ENCODE results near the gene MARCHF3.
"Not testable (repeated sequence)": the region's sequence is repeated elsewhere in the genome, so short reads cannot be mapped to it uniquely, and the experiment has no call there.

The MARCHF3 gene

DNA sequence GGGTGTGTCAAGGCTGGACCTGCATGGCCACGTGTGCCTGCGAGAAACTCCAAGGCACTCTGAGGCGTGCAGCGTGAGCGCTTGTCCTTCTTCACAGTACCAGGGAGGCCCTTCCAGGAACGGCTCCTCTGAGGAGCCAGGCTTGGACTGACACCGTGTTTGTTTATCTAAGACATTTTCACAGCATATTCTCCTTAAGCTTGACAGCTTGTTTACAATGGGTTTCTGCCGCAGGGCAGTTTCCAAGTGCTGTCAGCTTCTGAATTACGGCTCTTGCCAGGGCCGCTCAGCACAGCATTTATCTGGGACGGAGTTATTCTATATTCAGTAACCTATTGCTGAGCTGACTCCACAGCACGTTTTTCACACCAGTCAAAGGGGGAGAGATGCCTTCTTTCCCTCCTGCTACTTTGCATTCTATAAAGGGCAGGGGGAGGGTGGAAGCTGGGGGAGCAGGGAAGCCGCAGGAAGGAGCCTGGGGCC is 155.0 kb downstream of the MARCHF3 start:
- DNase-seq (ENCODE audit: low read depth) = no peak

DNA sequence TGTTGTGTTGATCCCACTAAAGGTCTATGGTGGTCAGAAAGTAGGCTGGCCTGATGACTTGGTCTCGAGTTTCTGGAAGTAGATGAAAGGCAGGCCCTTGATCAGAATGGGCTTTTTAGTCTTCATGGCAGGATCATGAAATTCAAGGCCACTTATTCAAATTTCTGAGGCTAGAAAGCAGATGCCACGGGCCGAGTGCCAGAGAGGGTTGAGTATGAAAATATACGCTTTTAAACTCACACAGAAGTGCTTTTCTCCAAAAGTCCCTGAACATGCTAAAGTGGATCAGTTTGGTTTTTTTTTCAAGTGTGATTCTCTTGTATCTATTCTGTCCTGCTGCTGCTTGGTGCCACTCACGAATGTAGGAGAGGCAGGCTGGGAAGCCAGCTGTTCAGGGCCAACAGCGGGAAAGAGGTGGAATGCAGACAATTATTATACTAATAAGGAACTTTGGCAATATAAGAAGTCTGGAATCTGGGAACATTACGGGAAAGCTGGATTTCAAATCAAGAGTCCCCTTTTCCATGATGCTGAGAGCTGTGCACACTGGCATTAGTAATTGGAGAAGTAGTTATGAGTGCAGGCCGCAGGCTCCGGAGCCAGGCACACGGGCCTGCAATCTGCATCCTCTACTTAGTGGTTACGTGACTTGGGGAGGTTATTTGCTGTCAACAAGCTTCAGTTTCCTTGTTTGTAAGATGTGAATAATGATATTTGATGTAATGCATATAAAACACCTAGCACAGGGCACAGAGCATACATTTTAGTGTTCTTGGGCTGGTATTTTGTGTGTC is 157.6 kb downstream of the MARCHF3 start:
- DNase-seq (ENCODE audit: low read depth) = no peak

DNA sequence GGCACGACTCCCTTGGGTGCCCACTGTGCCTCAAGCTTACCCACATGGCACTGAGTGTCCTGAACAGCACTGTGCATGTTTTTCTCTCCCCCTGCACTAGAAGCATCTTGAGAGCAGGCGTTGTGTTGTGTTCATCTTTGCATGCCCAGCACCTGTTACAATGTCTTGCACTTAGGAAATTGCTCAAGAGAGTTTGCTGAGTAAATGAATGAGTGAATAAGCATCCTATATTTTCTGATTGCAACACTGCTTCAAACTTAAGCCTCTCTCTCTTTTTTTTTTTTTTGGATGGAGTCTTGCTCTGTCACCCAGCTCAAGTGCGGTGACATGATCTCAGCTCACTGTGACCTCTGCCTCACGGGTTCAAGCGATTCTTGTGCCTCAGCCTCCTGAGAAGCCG is 158.9 kb downstream of the MARCHF3 start:
- DNase-seq (ENCODE audit: low read depth) = peak; percentile 15

DNA sequence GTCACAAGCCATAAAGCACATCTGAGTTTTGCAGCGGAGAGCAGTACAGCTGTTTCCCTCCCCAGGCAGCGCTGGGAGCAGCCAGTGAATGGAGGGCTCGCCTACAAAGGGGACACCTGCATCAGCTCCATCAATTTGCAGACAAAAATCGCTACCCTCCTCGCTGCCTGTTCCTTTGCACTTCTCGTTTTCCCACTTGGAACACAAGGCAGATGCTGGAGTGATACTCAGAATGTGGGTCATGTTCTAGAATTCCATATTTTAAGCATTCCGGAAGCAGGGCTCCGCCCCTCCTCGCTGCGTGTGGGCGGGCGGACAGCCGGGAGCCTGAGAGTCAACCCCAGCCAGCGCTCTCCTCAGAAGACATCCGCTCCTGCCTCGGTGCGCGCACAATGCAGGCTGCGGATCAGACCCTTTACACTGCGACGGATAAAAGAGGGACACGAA is 161.3 kb downstream of the MARCHF3 start:
- no peak for DNase-seq (ENCODE audit: low read depth)

DNA sequence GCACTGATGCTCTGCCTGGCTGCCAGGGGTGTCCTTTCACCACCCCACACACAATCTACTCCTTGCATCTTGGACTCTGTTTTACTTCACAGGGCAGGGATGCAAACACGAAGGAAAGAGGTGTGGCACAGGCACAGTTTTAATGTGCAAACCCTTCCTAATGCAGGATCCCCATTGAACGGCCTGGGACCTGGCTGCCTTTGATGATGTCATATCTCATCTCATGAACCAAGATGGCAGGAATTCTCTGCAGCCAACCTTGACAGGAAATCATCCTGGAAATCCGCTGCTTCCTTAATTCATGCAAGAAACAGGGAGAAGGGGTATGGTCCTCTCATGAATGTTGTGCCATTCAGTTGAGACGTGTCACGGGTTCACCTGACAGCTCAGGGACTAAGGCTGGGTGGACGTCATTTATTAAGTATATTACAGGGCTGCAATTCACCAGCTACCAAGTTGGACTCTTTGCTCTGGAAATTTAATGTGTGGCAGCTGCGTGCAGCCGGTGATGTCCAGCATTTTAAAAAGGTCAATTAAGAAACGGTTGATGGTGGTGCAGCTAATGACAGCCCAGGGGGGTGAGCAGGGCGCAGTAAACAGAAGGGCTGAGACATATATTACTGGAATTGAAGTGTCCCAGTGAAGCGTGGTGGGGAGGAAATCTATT is 161.9 kb downstream of the MARCHF3 start:
- DNase-seq (ENCODE audit: low read depth) = no peak

DNA sequence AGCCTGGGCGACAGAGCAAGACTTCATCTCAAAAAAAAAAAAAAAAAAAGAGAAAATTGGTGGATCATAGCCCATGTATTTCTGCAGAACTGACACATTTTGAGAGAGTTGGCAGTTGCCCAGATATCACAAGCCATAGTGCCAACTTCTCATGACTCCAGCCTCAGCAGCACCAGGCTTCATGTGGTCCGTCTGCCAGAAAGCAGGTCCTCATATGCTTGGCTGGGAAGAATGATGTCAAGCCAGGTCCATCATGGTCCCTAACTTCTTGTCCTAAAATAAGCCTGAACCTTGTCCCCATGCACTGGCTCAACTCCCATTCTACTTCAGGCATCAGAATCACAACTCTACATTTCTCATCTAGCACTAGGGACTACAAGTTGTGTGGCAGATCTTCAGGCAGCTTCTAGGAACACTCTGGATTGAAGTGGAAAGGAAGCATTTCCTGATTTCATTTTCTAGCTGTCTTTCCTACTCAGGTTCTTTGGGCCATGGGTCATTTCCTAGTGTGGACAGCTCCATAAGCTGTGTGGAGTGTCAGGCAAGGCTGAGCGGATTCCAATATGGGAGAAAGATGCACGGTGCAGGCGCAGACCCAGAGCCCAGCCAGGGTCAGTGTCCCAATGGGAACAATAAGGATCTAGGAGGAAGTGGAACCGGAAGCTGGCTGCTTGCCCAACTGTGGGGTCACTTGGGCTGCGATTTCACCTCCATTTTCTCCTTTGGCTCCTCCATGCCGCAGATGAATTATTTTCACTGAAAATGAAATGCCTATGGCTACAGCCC is 163.3 kb downstream of the MARCHF3 start:
- DNase-seq (ENCODE audit: low read depth) = no peak

DNA sequence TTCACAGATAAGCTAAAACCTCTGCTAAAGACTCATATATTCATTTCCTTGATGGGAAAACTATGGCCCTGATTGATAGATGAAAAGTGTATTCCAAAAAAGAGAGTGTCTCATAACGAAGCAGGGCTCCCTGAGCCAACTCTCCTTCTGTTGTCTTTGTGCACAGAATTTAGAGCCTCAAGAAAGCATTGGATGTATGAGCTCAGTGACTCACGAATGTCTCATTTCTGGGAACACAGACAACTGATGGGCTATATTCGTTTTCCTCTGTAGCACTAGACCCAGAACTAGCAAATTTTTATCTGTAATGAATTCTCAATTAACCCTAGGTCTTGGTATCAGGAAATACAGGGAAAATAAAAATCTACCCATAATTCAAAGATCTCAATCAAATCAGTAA is 165.1 kb downstream of the MARCHF3 start:
- DNase-seq (ENCODE audit: low read depth) = peak; percentile 42

DNA sequence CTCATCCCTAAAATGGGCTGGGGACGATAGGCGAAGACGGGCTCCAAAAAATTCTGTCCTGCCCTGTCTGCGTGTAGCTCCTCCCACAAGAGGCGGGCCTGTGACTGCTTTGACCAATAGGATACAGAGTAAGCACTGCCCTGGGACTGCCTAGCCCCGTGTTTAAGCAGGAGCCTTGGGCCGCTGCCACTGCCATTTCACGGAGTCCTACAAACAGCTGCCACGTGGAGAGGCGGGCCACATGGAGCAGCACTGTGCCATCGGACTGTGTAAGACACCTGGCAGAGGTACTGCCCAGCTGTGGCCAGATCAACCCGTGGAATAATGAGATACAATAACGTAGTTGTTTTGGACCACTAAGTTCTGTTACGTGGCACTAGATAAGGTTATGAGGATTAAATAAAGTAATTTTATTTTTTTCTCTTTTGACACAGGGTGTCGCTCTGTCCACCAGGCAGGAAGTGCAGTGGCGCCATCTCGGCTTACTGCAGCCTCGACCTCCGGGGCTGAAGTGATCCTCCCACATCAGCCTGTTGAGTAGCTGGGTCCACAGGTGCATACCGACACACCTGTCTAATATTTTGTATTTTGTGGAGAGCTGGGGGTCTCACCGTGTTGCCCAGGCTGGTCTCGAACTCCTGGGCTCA is 166.2 kb downstream of the MARCHF3 start:
- DNase-seq (ENCODE audit: low read depth) = no peak

DNA sequence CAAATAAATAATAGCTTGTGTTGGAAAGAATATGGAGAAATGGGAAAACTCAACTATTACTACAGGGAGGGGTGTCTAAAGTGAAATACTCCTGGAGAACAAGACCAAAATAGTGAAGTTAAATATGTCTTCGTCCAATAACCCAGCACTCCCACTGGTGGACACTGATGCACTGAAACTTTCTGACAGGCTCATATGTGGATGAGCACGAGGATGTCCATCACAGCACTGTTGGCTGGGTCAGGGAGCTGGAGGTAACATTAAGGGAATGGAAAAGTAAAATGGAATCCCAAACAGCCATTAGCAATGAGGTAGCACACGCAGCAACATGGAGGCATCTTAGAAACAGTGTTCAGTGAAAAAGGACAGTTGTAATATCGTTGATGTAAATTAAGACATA is 167.0 kb downstream of the MARCHF3 start:
- DNase-seq (ENCODE audit: low read depth) = no peak

DNA sequence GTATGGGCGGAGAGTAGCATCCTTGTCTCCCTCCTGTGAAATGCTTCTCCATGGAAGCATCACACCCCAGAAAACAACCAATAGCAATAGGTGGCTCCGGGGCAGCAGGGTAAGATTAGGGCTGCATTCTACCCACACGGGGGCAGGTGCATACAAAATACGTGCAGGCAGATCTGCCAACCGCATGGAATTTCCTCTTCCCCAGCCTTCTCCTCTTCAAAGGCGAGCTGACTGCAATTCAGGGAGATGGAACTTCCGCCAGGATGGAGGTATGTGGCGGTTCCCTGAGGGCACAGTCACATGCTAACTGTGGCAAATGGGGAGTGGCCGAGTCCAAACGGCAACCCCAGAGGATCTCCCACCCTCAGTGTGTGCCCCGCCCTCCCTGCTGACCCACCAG is 171.9 kb downstream of the MARCHF3 start:
- DNase-seq (ENCODE audit: low read depth) = no peak

DNA sequence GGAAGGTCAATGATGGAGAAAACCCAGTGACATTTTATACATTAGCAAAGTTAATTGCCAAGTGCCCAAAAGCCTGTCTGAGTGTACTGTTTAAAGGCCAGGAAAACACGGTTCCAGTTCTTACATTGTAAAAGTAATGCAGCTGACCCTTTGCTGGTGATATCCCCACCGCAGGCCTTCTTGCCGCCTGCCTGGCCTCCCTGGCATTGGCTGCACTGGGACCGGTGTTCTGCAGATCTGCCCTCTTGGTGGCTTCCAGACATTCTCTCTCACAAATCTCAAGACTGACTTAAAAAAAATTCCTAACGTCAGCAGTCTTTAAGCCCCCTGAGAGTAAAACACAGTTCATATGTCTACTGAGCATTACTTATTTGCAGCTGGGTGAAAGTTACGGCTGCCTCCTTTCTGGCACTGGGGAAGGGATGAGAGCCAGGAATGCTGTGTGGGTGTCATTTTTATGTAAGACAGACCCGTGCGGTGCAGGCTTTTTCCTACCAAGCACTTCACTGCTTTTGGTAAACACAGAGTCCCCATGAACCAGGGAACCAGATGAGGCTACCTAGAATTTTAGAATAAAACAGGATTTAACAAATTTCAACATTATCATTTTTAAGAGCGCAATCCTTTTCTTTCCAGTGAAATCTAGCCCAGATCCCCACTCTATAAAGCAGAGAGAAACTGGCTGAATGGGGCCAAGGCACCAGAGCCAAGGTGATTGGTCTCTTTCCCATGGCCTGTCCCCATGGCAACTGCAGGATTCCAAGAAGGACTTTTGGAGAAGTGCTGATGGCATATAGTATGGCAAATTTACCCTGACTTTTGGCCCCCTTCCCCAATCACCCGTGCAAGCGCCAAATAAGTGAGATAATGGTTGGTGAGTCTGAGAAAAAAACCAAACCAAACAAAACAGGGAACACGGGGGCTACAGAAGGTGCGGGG is 172.6 kb downstream of the MARCHF3 start:
- peak; percentile 42 for DNase-seq (ENCODE audit: low read depth)

DNA sequence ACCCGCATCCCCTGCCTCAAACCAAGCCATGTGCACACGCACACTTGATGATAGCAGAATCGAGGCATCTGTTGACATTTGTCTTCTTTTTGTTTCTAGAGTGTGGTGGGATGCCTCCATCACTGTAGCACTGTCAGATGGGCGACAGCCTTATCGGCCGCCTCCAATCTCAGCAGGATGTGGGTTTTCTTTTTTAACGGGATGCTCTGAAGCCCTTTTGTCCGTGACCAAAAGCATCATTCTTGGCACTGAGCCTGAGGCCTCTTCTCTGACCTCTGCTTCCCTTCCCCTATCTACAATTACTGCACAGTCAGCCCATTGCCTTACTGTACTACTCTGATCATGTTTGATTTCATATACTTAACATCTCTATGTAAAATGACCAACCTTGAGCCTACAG is 175.1 kb downstream of the MARCHF3 start:
- DNase-seq (ENCODE audit: low read depth) = no peak

DNA sequence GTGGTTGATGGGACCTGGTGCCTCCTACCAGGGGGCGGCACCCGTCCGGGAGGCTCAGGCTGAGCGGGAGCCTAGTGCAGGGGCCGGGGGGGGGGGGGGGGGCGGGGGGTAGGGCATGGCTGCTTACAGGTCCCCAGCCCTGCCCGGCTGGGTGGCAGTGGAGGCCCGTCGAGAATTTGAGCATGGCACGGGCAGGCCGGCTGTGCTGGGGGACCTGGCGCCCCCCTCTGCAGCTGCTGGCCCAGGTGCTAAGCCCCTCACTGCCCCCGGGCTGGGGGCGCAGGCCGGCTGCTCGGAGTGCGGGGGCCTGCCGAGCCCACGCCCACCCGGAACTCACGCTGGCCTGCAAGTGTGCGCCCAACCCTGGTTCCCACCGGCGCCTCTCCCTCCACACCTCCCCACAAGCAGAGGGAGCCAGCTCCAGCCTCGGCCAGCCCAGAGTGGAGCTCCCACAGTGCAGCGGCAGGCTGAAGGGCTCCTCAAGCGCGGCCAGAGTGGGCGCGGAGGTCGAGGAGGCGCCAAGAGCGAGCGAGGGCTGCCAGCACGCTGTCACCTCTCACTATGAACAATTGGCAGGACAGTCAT is 175.7 kb downstream of the MARCHF3 start:
- no peak for DNase-seq (ENCODE audit: low read depth)

DNA sequence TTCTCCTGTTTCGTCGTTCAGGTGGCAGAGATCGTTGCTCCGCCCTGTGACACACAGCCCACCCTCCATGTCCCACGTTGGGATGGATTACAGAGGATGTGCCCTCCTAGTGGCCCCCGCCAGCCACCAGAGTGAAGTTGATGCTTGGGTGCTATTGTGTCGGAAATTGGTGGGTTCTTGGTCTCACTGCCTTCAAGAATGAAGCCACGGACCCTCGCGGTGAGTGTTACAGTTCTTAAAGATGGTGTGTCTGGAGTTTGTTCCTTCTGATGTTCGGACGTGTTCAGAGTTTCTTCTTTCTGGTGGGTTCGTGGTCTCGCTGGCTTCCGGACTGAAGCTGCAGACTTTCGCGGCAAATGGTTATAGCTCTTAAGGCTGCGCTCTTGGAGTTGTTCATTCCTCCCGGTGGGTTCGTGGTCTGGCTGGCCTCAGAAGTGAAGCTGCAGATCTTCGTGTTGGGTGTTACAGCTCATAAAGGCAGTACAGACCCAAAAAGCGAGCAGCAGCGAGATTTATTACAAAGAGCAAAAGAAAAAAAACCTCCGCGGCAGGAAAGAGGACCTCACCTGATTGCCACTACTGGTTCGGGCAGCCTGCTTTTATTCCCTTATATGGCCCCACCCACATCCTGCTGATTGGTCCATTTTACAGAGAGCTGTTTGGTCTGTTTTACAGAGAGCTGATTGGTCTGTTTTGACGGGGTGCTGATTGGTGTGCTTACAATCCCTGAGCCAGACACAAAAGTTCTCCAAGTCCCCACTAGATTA is 176.6 kb downstream of the MARCHF3 start:
- not testable (repeated sequence) for DNase-seq (ENCODE audit: low read depth)

DNA sequence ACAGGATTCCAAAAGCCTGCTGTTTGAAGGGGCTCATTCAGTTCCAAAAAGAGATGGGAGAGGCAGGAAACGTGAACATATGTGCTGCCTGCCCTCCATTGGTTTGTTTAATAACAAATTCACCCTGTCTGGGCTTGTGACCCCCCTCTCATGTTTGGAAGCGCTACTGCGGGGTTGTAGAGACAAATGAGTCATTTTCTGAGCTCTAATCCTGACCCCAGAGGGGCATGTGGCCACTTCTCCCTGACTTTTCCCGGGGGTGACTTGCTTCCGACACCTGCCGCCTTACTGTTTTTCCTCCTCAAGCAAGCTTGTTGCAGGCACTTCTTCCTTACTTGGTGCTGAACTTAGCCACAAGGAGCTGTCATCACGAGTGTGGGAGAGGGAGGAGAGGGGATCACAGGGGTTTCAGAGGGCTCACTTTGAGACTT is 177.5 kb downstream of the MARCHF3 start:
- no peak for DNase-seq (ENCODE audit: low read depth)

DNA sequence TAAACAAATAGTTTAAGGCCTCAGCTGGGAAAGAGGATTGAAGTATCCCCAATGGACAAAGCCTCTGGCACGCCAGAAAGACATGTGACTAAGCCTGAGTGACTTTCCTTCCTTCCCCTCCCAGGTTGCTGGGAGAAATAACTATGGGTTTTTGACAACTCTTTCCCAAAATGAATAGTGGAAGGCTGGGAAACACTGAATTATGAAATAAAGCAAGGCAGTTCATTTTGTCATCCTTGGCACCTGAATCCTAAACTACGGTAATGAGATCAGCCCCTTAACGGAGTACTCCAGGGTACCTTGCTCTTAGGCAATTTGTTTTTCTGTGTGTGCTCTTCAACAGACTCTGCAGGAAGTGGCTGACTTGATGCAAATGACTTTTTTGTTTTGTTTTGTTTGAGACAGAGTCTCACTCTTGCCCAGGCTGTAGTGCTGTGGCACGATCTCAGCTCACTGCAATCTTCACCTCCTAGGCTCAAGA is 178.2 kb downstream of the MARCHF3 start:
- DNase-seq (ENCODE audit: low read depth) = peak; percentile 32

DNA sequence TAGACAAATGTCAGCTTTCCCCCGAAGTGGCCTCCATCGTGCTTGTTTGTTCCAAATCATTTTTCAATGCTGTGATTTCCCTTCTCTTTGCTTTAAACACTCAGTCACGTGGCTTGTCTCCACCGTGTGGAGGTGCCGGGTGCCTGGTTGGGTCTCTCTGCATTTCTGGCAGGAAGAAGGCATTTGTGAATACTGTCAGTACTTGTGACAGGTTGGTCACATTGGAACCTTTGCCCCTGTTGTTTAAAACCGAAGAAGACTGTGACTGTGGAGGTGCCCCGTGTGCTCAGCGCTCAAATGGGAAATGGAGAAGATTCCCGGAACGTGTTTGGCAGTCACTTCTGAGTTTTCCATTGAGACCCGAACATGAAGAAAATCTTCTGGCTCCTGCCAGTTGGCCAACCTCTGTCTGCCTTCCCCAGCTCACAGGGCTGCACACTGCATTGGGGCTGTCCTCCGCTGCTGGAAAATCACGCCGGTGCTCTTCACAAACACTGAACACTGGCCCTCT is 178.8 kb downstream of the MARCHF3 start:
- no peak for DNase-seq (ENCODE audit: low read depth)

DNA sequence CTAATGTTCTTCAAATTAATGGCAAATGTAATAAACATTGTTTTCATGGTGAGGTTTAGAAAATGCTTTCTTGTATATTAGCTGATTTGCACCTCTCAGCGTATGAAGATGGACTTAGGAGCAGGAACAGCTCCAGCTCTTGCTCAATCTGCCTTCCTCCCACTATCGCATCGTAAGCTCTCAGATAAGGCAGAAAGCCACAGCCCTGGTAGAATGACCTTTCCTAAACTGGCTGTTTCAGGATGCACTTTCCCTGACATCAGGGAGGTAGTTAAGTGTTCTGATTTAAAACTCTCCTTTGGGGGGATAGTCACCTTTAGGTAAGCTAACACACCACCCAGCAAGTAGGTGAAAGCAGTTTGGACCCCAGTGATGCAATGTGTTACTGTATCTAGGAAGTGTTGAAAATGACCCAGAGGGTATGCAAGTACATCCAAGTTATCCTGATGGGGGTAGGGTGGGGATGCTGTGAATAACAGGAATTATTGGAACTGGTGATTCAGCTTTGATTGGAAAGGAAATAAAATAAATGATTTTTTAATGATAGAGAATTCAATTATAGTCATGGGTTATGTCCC is 181.2 kb downstream of the MARCHF3 start:
- DNase-seq (ENCODE audit: low read depth) = no peak

DNA sequence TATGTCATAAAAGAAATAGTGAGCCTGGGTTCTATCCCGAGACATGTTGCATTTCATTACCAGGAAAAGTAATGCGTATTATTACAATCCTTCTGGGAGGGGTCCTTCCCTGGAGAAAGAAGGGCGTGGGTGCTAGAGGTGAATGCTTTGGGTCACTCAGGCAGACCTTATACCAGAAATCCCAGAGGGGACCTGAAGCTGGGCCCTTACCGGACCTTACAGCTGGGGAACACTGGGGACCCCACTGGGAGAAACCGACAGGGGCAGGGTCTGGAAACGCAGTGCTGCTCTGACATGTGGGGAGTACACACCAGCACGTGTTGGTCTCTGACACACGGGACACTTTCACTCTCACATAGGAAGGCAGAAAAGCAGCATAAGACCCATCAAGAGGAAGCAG is 182.1 kb downstream of the MARCHF3 start:
- no peak for DNase-seq (ENCODE audit: low read depth)

Data from fibroblast of gingiva (primary cell).